ENCODE data around the gene USP26.
"Not testable (repeated sequence)": the region's sequence is repeated elsewhere in the genome, so short reads cannot be mapped to it uniquely, and the experiment has no call there.

The USP26 gene

GRCh38 chrX:133097031-133097430, at the start of gene USP26:
Gene USP26 (minus strand): TSS chrX:133097109. CDS start chrX:133028220, 68,889 bp downstream.
- DNase-seq: no peak

GRCh38 chrX:133134282-133134681, 37.4 kb upstream of the USP26 start:
- no peak for DNase-seq

- no peak for DNase-seq
Measured at GRCh38 chrX:133120406-133120805, 23.5 kb upstream of the USP26 start.

GRCh38 chrX:133094098-133094731, 2.7 kb downstream of the USP26 start:
- no peak for DNase-seq

GRCh38 chrX:133090236-133090809, 6.6 kb downstream of the USP26 start:
- DNase-seq: no peak

- no peak for DNase-seq
Measured at GRCh38 chrX:133089411-133089810, 7.5 kb downstream of the USP26 start.

- no peak for DNase-seq
Measured at GRCh38 chrX:133085785-133086184, 11.1 kb downstream of the USP26 start.

GRCh38 chrX:133085056-133085455, 11.9 kb downstream of the USP26 start:
- DNase-seq: not testable (repeated sequence)

GRCh38 chrX:133083899-133084298, 13.0 kb downstream of the USP26 start:
- DNase-seq: no peak

GRCh38 chrX:133081990-133082389, 14.9 kb downstream of the USP26 start:
- DNase-seq: no peak

- not testable (repeated sequence) for DNase-seq
Measured at GRCh38 chrX:133077856-133078255, 19.1 kb downstream of the USP26 start.

GRCh38 chrX:133072566-133072965, 24.3 kb downstream of the USP26 start:
- DNase-seq: no peak

GRCh38 chrX:133068461-133068860, 28.4 kb downstream of the USP26 start:
- DNase-seq: no peak

GRCh38 chrX:133056341-133056740, 40.6 kb downstream of the USP26 start:
- no peak for DNase-seq

- no peak for DNase-seq
Measured at GRCh38 chrX:133054761-133055405, 42.0 kb downstream of the USP26 start.

GRCh38 chrX:133053861-133054598, 42.9 kb downstream of the USP26 start:
- no peak for DNase-seq

GRCh38 chrX:133048751-133049150, 48.2 kb downstream of the USP26 start:
- no peak for DNase-seq

GRCh38 chrX:133046601-133047000, 50.3 kb downstream of the USP26 start:
- no peak for DNase-seq

- peak; percentile 2 to 21 for DNase-seq
Measured at GRCh38 chrX:133045986-133046385, 50.9 kb downstream of the USP26 start.

- not testable (repeated sequence) for DNase-seq
Measured at GRCh38 chrX:133044145-133044786, 52.6 kb downstream of the USP26 start.

- no peak for DNase-seq
Measured at GRCh38 chrX:133042260-133042659, 54.6 kb downstream of the USP26 start.

- DNase-seq: no peak
Measured at GRCh38 chrX:133033010-133033409, 63.9 kb downstream of the USP26 start.

GRCh38 chrX:133018229-133018628, 78.7 kb downstream of the USP26 start:
- DNase-seq: no peak
